Measurements from ENCODE around the gene EXOC2.

The EXOC2 gene

DNA sequence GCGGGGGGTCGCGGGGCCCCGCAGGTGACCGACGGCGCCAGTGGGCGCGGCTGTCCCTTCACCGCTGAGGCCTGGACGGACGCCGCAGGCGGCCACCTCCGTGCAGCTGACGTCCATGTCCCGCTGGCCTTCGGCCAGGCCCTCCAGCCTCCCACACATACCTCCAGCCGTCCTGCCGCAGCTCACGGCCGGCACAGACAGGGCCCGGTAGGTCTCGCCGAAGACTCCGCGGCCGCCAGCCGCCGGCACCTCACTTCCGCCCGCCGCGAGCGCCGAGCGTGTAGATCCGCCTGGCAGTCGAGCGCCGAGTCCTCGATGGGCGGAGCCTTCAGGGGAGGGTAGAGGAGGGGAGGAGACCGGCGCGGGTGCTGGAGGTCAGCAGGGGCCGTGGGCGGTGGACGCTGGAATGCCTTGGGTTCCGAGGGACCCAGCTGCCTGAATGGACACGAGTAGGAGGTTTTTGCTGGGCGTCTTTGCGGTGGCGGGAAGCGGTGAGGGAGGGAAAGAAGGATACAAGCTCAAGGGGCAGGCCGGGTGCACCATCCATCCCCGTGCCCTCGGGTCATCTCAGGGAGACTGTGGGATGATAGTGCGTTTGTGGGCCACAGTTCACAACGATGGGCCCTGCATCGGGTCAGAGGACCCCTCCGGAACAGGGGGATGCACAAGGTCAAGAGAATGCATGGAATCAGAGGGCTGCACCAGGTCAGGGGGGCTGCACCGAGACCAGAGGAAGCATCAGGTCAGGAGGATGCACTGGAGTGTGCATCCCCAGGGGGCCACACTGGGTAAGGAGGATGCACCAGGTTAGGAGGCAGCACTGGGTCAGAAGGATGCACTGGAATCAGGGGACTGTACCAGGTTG is at the start of gene EXOC2:
Gene EXOC2, minus strand, starts transcription at position 282 of the 865 bp plus-strand sequence. CDS start 55,321 bp downstream, outside the sequence.
- peak; percentile 65 to 79 for DNase-seq (ENCODE audit: low read depth in 1 of 2, low spot score in 1 of 2)

- DNase-seq (ENCODE audit: low read depth in 1 of 2, low spot score in 1 of 2), result no peak
Measured at GRCh38 chr6:741410-742339, 48.7 kb upstream of the EXOC2 start.

DNA sequence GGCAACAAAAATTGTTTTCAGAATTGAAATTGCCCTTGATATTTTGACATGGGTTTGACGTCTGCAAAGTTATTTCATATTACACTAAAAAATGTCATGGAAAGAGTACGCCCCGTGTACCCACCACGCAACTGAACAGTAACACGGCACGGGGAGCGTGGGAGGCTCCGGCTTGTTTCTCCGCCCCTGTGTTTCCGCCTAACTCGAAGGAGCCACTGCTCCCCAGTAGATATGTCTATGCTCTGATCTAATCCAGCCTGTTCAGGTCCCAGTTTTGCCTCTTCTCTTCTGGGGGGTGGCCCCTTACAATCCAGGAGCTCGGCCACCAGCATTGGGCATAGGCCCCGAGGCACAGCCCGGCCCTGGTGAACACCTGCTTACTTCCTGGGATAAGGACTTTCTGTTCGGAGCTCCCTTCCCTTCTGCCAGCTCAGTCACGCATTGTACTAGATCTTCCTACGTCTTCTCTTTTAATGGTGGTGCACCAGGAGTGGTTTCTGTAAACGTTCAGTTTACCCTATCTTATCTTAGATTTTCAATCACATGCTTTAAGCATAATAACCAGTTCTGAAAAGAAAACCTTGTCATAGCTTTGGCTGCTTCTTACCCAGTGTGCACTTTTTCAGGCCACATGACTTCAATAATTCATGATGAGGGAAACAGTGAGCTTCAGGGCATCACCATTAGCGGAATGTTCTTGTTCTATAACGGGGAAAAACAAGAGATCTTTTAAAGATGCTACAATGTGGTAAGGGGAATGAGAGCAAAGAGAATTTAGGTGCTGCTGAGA is 43.9 kb upstream of the EXOC2 start:
- no peak for DNase-seq (ENCODE audit: low read depth in 1 of 2, low spot score in 1 of 2)

DNA sequence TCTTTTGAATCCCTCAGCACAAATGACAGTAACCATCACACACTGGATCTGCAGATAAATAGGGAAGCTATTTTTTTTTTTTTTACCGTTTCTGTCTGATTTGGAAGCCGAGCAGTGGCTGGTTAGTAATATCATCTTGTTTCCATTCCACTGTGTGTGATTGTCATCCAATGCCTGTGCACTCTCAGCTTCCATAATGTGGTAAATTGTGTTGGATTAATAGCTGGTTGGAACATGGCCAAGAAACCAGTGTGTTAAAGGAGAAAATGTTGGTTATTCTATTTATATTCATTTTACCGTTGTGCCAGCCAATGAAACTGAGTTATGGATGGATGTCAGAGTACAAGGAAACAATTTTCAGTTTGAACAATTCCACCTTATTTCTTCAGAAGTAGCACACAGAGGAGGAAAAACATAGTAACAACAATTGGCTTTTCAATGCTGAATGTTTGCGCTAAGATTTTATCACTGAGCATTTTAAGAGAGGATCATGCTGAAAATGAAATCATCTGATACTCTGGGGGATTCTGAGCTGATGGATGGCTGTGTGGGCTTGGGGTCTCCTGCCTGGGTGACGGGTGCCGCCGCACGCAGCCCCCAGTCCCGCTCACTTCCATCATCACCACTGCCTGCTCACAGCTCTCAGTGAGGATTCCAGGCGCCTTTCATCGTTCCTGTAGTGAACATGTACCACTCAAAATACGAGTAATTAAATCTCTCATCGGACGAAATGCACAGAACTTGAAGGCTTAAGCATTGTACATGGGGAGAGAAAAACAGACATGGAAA is 40.7 kb upstream of the EXOC2 start:
- no peak for DNase-seq (ENCODE audit: low read depth in 1 of 2, low spot score in 1 of 2)

DNA sequence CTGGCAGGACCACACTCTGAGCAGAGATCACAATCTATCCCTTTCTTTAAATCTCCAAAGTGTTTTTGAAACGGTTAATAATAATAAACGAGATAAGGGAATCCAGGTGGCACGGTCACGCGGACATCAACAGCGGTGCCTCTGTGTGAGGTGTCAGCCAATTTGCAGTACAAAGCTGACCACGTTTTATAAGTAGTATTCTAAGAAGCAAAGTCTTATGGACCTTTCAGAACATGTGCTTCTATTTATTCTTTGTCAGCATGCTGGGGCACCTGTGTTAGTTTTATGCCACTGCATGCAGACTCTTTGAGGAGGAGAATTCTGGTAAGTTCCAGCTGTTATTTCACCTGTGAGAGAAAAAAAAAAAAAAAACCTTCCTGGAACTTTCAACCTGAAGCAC is 39.0 kb upstream of the EXOC2 start:
- DNase-seq (ENCODE audit: low read depth in 1 of 2, low spot score in 1 of 2), result no peak

DNA sequence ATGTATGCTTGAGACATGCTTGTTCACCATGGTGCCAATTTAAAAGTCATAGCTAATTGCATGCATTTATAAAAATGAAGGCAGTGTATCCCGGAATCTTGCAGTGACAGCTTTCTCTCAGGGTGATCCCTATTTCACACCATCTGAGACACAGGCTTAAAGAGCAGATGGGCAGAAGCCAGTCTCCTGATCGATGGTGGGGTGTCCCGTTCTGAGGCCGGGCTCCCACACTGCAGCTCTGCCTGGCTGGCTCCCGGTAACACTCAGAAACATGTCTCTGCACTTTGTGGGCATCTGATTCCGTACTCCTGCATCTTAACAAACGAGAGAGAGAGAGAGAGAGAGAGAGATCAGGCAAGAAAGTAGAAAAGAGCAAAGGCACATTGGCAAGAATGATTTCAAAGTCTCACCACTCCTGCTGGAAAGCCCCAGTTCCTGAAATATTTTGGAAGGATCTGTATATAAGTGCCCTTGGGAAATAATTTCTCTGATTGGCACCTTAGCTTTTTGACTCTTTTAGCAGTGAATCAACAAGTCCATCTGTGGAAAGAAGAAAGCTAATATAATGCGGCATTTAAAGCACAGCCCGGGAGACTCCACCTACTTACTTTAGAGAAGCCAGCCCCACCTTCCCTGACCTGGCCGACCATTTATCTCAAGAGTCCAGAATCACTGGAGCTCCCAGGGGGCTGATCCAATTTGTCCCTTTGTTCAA is 36.8 kb upstream of the EXOC2 start:
- no peak for DNase-seq (ENCODE audit: low read depth in 1 of 2, low spot score in 1 of 2)

DNA sequence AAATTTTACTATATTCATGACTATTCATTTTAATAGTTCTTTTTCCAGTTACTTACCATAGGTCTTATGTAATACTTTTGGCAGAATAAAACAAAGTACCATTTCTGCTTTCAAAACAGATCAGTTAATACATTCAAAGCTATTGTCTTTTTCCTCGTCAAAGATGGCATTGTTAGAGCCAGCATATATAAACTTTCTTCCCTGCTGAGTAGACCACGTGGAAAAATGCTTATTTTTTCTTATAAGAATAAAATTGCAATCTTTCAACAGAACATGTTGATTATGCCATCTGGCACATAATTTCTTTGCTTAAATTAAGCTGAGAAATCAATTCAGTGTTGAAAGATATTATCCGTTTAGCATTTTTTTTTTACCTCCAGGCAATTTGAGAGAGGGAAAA is 34.9 kb upstream of the EXOC2 start:
- DNase-seq (ENCODE audit: low read depth in 1 of 2, low spot score in 1 of 2), result no peak

DNA sequence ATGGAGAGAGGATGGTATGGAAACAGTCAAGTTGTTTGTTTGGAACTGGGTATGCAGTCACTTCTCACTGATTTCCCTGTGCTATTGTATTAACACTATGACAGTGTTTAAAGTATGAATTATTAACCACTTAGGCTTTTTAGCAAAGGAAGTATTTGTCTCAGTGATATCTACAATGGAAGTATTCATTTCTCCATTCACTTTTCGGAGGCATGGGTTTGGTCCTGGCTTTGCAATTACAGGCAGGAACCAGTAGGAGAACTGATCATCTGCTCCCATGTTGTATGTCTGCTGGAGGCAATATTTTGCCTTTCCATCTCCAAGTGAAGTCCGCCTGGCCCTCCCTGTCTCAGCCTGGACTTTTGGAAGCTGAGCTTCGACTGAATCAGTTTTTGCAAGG is 30.6 kb upstream of the EXOC2 start:
- no peak for DNase-seq (ENCODE audit: low read depth in 1 of 2, low spot score in 1 of 2)

DNA sequence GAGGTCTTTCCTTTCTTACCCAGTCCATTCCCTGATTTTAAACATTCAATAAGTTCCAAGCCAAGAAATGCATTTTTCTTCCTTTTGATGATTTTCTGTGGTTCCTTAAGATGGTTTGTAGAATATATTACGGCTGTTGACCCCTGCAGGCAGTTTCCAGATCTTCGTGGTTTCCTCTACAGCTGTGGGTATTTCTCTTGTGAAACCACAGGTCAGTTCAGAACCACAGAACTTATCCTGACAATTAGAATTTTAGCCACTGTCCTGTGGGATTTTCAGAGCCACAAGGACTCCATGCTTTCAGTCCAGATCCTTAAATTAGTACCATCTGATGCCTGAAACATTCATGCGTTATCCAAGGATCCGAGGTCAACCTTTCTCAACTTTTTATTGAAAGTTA is 29.7 kb upstream of the EXOC2 start:
- no peak for DNase-seq (ENCODE audit: low read depth in 1 of 2, low spot score in 1 of 2)

GRCh38 chr6:722077-722524 is 29.2 kb upstream of the EXOC2 start:
- DNase-seq (ENCODE audit: low read depth in 1 of 2, low spot score in 1 of 2), result peak; percentile 27 to 59

GRCh38 chr6:718345-718744 is 25.4 kb upstream of the EXOC2 start:
- no peak for DNase-seq (ENCODE audit: low read depth in 1 of 2, low spot score in 1 of 2)

GRCh38 chr6:717135-717534 is 24.2 kb upstream of the EXOC2 start:
- no peak for DNase-seq (ENCODE audit: low read depth in 1 of 2, low spot score in 1 of 2)

GRCh38 chr6:715709-716491 is 23.0 kb upstream of the EXOC2 start:
- no peak for DNase-seq (ENCODE audit: low read depth in 1 of 2, low spot score in 1 of 2)

GRCh38 chr6:714100-714499 is 21.2 kb upstream of the EXOC2 start:
- no peak for DNase-seq (ENCODE audit: low read depth in 1 of 2, low spot score in 1 of 2)

- DNase-seq (ENCODE audit: low read depth in 1 of 2, low spot score in 1 of 2), result no peak
Measured at GRCh38 chr6:713351-713750, 20.4 kb upstream of the EXOC2 start.

- no peak for DNase-seq (ENCODE audit: low read depth in 1 of 2, low spot score in 1 of 2)
Measured at GRCh38 chr6:712805-713204, 19.9 kb upstream of the EXOC2 start.

DNA sequence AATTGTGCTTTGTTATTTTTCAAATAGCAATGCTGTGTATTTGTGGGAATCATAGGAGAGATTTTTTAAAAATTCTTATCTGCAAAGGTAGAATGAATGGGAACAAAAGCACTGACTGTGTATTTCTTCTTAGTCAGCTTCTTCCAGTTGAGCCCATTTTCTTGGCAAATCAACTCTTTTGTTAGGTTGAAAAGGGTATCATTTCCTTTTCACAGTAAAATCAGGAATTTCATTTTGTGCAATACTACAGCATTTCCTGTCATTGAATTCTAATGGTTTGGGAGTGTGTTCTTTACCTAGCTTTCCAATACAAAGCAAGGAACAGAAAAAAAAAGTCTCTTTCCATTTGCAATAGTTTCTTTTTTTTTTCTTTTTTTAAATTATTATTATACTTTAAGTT is 19.0 kb upstream of the EXOC2 start:
- no peak for DNase-seq (ENCODE audit: low read depth in 1 of 2, low spot score in 1 of 2)

GRCh38 chr6:710601-711571 is 17.9 kb upstream of the EXOC2 start:
- DNase-seq (ENCODE audit: low read depth in 1 of 2, low spot score in 1 of 2), result peak; percentile 16 to 27

Data from stimulated activated CD4-positive, alpha-beta T cell treated with anti-CD3 and anti-CD28 coated beads, Interleukin-15, amount 100 ng/mL, for 1 hour (primary cell).